Endothelial cell of coronary artery (primary cell): ENCODE measurements around the gene PARP12. TPM values are rescaled to one million over a fixed set of nuclear protein-coding genes. Genes with fewer than 3 reads are reported as not detected.

Source experiments
- total RNA-seq: library from RNA; depleted of rRNA; stranded (reverse); fragments of >200 nt; gene quantifications from 2 replicates; pipeline ENCODE4 v1.2.3, GENCODE V29; 2014

PARP12 gene, protein sequence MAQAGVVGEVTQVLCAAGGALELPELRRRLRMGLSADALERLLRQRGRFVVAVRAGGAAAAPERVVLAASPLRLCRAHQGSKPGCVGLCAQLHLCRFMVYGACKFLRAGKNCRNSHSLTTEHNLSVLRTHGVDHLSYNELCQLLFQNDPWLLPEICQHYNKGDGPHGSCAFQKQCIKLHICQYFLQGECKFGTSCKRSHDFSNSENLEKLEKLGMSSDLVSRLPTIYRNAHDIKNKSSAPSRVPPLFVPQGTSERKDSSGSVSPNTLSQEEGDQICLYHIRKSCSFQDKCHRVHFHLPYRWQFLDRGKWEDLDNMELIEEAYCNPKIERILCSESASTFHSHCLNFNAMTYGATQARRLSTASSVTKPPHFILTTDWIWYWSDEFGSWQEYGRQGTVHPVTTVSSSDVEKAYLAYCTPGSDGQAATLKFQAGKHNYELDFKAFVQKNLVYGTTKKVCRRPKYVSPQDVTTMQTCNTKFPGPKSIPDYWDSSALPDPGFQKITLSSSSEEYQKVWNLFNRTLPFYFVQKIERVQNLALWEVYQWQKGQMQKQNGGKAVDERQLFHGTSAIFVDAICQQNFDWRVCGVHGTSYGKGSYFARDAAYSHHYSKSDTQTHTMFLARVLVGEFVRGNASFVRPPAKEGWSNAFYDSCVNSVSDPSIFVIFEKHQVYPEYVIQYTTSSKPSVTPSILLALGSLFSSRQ
- 54.5 and 54.9 TPM in 2 replicates for total RNA-seq

DNA sequence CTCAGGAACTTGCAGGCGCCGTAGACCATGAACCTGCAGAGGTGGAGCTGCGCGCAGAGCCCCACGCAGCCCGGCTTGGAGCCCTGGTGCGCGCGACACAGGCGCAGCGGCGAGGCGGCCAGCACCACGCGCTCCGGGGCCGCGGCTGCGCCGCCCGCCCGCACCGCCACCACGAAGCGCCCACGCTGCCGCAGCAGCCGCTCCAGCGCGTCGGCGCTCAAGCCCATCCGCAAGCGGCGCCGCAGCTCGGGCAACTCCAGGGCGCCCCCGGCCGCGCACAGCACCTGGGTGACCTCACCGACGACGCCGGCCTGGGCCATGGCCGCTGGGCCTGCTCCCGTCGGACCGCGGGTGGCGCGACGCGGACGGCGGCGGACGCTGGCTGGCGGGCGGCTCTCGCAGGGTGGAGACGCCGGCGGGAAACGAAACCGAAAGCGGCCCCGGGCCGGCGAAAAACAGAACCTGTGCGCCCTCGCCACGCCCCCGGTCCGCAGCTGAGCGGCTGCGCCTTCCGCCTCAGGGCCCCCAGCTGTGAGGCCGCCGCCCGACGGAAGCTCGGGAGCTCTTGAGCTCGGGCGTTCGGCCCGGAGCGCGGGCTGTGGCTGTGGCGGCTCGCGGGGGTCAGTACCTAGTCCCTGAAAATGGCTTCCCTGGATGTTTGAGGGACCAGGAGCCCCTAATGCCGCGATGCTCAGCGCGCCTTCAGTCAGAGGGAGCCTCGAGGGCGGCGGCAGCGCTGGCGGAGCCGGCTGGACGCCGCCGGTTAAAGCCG, at the start of gene PARP12:
Gene PARP12 (minus strand): TSS at position 424 of the 772 bp plus-strand sequence. CDS start 104 bp downstream, at position 320.

Other genes starting within 250 kb of the PARP12 start
- gene TBXAS1, start 233.7 kb downstream of the PARP12 start, total RNA-seq: 4.2 TPM in 2 replicates
- 4.8 and 7.5 TPM in 2 replicates for gene KDM7A, start 114.0 kb upstream of the PARP12 start, total RNA-seq